Hematopoietic multipotent progenitor cell treated with erythropoietin and hydrocortisone succinate and interleukin-3 and kit ligand, for 4 days (in vitro differentiated cells): ENCODE results near the gene ASNSD1.
A peak's percentile ranks its signal among the peaks of the same experiment; 100 is the strongest.
"Not testable (repeated sequence)": the region's sequence is repeated elsewhere in the genome, so short reads cannot be mapped to it uniquely, and the experiment has no call there.

Source experiments
- DNase-seq: peaks from one replicate; pipeline ENCODE4 v3.0.0-alpha.2; 2015

ASNSD1 gene

DNA sequence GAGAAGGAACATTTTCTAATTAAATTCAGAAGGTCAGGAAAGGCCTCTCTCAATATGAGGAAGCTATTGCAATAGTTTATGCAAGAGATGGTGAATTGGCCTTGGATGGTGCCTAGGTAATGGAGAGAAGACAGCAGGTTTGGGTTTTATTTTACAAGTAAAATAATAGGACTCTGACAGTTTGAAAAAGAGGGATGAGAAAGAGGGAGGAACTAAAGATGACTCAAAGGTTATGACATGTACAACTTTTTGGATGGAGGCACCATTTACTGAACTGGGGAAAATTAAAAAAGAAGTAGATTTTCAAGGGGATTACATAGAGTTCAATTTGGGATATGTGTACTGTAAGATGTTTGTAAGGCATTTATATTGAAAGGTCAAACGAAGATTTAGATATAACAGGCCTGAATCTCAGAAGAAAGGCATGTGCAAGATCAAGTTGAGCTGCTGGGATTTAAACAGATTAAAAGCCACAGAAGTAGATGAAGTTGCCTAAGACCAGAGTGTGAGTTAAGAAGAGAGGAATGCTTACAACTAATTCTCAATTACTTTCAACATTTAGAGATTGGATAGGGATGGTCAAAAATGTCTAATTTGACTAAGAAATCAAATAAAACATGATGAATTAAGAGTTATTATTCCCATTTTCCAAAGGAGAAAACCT, 12.3 kb upstream of the ASNSD1 start:
- no peak for DNase-seq

DNA sequence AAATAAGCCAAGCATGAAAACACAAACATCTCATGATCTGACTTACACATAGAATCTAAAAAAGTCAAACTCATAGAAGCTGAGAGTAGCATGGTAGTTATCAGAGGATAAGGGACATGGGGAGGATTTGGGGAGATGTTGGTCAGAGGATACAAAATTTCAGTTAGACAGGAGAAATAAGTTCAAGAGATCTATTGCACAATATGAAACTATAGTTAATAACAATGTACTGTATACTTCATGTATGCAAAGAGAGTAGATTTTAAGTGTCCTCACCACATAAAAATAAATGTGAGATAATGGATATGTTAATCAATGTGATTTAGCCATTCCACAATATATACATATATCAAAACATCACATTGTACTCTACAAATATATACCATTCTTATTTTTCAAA, 10.0 kb upstream of the ASNSD1 start:
- DNase-seq: no peak

DNA sequence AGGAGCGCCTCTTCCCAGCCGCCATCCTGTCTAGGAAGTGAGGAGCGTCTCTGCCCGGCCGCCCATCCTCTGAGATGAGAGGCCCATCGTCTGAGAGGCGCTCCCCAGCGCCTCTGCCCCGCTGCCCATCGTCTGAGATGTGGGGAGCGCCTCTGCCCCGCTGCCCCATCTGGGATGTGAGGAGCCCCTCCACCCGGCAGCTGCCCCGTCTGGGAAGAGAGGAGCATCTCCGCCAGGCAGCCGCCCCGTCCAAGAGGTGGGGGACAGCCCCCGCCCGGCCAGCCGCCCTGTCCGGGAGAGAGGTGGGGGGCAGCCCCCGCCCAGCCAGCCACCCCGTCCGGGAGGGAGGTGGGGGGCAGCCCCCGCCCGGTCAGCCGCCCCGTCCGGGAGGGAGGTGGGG, 7.8 kb upstream of the ASNSD1 start:
- DNase-seq: not testable (repeated sequence)

DNA sequence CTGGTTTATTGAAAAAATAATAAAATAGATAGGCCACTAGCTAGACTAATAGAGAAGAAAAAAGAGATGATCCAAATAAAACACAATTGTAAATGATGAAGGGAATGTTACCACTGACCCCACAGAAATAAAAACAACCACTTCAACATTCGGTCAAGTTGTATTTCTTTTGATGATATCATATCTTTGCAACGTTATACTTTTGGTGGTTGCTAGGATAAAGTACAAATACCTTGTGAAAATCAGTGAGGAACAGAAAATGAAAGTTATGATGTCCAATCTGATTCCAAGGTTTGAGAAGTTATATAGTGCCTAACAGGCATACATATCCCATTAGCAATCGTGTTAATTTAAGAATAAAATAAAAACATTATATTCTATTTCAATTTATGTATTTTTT, 6.6 kb upstream of the ASNSD1 start:
- DNase-seq: no peak

DNA sequence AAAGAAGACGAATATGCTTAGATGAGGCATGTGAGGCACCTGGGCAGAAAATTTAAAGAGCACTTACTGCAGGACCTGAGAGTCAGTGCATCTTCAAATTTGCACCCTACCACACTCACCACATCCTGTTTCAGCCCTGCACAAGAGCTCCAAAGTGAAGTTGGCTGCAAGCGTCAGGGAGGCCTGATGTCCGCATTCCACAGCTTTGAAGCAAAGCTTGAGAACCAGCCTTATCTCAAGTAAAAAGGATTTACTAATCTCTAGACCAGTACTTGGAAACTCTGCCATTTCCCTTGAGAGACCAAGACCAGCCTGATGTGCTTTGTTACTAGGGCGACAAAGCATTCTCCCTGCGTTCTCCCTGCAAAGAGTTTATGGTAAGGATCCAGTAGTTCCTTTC, 3.4 kb upstream of the ASNSD1 start:
- DNase-seq: peak; percentile 71

DNA sequence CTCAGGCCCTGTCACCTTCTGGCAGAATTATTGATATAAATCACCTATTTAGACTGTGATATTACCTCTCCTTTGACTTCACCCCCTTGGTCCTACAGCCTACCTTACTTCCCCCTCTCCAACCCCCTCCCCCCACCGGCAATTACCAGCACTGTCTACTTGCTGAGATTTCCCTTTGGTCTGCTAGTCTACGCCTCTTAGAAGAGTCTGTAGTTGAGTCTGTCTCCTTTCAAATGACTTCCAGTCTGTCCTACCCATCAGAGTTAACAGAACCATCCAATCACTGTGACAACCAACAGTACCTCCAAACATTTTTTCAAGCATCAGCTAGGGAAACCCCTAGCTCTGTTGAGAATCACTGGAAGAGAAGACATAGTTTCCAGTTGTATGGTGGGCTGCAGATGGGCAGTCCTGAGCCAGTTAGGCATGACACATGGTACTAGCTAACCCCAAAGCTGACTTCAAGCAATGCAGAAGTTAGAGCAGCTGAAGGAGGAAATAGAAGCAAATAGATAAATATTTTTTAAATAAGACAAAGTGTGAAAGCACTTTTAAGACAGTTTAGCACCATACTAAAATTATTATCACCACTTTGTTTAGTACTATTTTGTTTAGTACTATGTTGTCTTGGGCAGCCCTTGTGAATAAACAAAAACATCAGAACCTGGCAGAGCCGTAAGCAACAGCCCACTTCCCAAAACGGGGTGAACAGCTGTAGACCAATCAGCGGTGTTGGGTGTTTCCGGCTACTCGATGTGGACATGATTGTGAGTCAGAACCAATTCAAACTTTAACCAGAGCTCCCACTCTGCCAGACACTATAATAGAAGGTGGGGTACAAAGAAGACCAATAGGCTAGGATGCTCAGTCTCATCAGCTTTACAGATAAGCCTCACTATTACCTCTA, 2.7 kb upstream of the ASNSD1 start:
- DNase-seq: no peak

DNA sequence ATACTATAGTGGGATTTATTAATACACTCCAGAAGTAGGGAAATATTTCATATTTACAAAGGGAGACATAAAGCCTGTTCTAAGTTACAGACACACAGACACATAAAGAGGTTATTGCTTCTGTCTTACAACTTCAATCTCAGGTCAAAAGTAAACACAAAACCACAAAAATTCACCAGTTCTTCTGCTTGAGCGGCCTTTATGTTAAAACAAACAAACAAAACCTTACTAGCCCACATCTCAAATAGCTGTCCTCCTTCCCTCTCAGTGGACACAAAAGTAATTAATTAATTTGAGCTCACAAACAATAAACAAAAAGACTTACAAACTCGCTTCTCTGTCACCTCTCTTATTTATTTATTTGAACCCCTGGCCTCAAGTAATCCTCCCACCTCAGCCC, 1.5 kb upstream of the ASNSD1 start:
- no peak for DNase-seq

DNA sequence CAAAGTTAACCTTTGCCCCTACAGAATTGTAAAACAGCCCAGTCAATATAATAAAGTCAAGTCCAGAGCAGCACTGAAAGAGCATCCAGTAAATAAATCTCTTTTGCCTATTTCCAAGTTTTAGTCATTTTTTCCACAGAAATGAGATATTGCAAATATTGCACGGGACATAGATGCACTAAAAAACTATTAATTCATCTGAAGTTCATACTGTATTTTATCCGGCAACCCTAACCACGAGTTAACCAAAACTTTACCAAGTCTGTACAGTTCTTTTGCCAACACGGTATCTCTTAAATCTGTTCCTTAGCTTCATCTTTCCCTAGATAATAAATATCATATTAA, 484 bp upstream of the ASNSD1 start:
- DNase-seq: no peak

DNA sequence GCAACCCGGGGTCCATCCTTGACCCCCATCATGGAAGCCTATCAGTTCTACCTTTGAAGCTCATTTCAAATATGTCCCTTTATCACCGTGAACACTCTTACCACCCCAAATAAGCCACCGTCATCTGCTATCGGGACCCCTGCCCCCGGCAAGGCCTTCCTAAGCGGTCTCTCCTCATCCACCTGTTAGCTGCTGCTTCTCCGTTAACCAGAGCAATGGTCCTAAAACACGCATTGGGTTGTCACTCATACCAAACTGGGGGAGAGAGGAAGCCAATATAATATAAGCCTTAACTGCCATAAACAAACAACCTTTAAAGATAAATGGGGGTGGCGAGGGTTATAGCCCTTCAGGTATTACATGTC, 680 bp downstream of the ASNSD1 start:
- no peak for DNase-seq

DNA sequence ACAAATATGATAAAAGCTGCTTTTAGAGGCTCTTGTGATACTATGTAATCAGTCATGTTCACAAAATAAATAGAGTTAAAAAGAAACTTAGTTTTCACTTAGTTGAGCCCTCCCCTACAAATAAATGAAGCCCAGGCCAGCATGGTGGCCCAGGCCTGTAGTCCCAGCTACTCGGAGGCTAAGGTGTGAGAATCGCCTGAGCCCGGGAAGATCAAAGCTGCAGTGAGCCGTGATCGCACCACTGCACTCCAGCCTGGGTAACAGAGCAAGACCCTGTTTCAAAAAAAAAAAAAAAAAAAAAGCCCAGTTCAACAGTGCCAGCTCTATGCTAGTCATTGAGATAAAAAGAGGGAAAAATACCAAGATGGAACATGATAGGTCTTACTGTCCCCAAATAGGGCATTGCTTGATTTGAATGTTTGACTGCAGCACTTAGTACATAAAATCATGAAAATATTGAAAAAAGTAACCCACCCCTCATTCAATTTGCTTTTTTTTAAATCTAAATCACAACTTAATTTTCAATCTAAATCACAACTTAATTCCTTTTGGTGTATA, 1.5 kb downstream of the ASNSD1 start:
- DNase-seq: no peak

DNA sequence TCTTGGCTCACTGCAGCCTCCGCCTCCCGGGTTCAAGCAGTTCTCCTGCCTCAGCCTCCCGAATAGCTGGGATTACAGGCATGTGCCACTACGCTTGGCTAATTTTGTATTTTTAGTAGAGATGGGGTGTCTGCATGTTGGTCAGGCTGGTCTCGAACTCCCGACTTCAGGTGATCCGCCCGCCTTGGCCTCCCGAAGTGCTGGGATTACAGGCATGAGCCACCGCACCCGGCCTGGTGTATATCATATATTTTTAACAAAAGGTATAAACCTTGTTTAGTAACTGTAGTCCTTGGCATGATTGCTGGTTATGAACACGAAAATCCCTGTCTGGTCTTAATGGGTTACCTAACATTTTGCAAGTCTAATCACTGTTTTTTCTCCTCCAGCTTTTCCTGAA, 2.1 kb downstream of the ASNSD1 start:
- not testable (repeated sequence) for DNase-seq

DNA sequence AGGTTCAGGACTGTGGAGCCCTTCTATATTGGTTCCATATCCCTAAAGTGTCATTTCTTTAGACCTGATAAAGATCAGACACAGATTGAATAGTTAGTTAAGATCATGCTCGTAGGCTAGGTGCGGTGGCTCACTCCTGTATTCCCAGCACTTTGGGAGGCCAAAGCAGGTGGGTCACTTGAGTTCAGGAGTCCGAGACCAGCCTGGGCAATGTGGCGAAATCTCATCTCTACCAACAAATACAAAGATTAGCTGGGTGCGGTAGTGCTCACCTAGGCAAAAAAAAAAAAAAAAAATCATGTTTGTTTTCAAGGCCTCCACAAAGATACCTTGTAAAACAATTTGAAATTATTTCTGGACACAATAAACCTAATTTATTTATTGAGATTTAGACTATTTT, 8.7 kb downstream of the ASNSD1 start:
- DNase-seq: no peak

DNA sequence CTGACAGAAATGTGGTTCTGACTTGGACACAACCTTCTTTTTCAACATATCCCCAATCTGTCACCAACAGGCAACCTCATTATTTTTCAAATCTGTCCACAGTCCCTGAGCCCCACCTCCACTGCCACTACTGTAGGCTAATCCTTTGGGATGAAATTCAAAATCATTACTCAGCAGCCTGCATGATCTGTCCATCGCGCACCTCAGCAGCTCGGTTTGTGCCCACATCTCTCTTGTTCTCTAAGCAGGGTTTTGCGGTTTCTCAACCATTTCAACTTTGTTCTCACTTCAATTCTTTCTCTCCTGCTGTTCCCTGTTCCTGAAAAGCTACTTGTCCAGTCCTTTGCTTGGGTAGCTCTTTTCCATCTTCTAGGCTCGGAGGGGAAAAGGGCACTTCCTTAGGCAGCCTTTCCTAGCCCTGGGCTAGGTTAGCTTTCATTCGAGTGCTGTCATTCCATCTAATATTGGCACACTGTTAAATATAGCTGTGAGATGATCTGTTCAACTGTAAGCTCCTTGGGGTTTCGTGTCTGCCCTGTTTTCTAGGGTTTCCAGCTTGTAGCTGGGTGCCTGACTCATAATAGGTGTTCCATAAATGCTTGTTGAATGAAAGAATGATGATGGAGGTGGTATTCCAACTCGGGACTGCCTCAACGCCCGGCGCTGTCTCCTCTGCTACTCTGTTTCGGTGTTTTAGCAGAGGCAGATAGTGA, 12.6 kb downstream of the ASNSD1 start:
- no peak for DNase-seq

DNA sequence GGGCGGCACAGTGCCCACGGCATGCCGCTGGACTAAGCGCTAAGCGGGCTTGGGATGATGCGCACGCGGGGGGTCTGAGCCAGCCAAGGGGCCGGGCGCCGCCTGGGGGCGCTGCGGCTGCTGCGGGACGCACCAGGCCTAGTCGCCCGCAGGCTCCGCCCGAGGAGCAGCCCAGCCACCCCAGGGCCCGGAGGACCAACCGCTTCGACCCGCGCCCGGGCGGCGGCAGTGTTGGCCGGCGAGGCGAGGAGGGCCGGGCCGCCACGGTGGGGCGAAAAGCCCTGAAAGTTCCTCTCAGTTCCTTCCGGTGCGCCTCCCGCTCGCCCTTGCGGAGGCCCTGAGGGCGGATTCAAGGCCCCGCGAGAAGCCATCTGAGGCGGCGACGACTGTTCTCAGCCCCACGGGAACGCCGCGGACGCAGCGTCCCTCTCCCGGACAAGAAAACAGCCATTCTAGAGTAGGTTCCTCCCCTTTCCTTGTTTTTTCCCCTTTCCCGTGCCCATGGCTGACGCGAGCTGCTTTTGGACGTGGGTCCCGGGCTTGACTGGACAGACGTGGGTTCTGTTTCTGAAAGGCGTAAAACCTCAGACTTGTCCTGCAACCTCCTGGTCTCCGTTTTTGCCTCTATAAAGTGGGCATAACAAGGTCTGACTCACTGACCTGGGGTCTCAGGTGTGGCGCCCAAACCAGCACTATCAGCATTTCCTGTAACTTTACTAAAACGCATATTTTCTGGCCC, 13.3 kb downstream of the ASNSD1 start, which contains the start of gene ANKAR:
TSS of gene ANKAR (plus strand) at position 297 of the 739 bp plus-strand sequence. CDS start 1,821 bp downstream, outside the sequence.
- peak; percentile 97 for DNase-seq

DNA sequence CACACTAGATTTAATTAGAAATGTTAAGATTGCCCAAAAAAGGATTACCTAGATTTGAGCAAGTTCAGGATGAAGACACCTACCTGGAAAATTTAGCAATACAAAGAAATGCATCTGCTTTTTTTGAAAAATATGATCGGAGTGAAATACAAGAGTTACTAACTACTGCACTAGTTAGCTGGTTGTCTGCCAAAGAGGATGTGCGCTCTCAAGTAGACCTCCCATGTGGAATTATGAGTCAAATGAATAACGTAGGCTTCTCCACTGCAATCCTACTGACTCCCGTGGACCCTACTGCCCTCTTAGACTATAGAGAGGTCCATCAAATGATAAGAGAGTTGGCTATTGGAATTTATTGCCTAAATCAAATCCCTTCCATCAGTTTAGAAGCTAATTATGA, 15.2 kb downstream of the ASNSD1 start:
- no peak for DNase-seq

DNA sequence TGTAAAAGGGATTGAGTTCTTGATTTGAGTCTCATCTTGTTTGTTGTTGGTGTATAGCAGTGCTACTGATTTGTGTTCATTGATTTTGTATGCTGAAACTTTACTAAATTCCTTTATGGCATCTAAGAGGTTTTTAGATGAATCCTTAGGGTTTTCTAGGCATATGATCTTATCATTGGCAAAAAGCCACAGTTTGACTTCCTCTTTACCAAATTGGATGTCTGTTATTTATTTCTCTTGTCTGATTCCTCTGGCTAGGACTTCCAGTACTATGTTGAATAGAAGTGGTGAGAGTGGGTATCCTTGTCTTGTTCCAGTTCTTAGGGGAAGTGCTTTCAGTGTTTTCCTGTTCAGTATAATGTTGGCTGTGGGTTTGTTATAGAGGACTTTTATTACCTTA, 18.0 kb downstream of the ASNSD1 start:
- peak; percentile 59 for DNase-seq

DNA sequence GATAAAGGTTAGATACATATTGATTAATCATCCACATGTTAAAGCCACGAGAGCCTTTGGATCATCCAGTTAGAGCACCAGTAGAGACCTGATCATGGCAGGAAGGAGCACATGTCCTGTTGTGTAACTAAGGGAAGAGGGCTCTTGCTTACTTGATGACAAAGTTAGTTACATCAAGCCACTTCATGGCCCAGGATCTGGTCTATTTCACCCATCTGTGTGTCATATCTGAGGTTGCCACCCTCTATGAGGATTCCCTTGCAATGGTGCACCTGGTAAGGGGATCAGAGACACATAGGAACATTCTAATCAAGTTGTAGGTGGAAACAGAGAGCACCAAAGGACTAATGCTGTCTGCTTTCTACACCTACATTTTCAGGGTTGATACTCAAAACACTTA, 19.9 kb downstream of the ASNSD1 start:
- no peak for DNase-seq

DNA sequence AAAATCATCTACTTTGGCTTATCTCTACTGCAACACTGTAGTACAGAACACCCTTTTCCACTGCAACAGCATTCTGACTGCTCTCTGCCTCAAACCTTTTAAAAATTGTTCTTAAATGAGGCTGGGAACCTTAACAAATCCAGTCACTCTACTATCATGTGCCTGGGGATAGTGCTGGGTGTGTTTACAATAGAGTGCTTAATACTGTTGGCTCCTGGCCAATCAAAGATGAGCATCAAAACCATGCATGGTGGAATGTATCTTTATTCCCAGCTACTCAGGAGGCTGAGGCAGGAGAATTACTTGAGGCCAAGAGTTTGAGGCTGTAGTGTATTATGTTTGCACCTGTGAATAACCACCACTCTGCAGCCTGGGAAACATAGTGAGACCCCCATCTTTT, 20.6 kb downstream of the ASNSD1 start:
- peak; percentile 48 for DNase-seq

DNA sequence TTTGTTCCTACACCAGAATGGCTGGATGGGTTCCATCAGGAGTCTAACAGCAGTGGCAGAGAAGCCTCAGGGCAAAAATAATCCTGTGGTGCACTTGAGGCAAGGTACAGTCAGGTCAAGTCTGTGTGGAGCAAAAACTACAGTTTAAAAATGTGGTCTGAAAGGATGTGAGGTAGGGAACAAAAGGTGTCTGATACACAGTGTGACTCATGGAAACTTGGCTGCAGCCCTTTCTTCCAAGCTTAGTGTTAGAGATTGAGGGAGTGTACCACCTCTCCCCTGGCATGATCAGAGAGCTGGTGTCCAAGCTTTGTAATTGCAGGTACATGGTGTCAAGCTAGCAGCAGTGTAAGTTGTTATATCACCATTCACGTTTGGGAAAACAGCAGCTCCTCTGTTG, 22.1 kb downstream of the ASNSD1 start:
- no peak for DNase-seq

DNA sequence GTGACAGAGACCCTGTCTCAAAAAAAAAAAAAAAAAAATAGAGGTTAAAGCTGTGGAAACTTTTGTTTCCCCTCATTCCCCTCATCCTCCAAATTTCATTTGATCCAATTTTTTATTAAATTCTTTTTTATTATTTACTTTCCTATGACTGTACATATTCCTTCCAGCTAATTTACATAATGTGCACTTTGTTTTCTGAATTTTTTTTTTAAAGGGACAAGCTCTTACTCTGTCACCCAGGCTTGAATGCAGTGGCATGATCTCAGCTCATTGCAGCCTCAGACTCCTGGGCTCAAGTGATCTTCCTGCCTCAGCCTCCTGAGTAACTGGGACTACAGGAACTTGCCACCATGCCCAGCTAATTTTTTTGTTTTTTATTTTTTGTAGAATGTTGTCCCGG, 23.6 kb downstream of the ASNSD1 start:
- no peak for DNase-seq

DNA sequence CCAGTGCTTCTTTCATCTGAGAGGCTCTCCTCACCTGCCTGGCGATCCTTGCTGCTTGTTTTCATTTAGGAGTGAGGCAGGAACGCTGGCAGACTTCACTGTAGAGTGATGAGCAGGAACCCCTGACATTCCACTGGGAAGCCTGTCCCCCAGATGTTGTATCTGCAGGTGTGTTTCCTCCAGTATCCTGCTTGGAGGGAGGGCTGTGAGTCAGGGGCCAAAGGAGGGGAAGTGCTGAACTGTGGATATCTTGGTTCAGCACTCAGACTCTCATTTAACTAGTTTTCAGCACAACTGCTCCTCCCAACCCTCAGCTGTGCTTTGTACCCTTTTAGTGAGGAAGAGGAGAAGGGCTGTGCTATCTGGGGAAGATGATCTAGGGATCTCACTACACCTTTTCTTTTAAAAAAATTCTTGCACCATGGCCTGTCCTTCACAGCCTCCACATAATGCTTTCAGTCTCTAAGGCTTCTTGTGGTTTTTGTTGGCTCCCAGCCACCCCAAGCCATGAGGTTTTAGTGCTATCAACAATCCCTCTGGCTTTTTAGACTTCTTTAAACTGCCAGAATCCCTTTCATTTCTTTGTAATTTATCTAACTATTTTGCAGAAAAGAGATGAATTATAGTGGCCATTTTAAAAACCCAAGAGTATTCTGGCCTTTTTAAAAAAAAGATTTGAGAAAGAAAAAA, 24.4 kb downstream of the ASNSD1 start:
- peak; percentile 93 for DNase-seq

DNA sequence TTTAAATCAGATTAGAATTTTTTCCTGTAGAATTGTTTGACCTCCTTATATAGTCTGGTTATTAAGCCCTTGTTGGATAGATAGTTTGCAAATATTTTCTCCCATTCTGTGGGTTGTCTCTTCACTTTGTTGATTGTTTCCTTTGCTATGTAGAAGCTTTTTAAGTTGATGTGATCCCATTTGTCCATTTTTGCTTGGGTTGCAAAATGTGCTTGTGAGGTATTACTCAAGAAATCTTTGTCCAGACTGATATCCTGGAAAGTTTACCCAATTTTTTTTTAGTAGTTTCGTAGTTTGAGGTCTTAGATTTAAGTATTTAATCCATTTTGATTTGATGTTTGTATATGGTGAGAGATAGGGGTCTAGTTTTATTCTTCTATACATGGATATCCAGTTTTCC, 26.5 kb downstream of the ASNSD1 start:
- not testable (repeated sequence) for DNase-seq
